H1 (cell line): ENCODE results near the gene LUC7L3. TPM values are rescaled to one million over a fixed set of nuclear protein-coding genes. Genes with fewer than 3 reads are reported as not detected.

Experiments used
- CTCF ChIA-PET: fragments of 300-600 bp; sonication (Branson Sonifier 250); formaldehyde crosslinking; loops from one replicate; lab custom pipeline; 2021; ENCODE audit not compliant: partially characterized antibody; lab: Charles Lee
- POLR2A ChIA-PET: fragments of 300-600 bp; sonication (Branson Sonifier 250); formaldehyde crosslinking; loops from one replicate; lab custom pipeline; 2021; ENCODE audit warnings: inconsistent platforms; ENCODE audit not compliant: partially characterized antibody; lab: Charles Lee
- DNase-seq, 2 experiments: peaks; one replicate each; pipeline versions ENCODE4 v3.0.0 to v3.0.0-alpha.2; 2010 to 2022; ENCODE audit warnings: low spot score in 2 of 2, low read depth in 1 of 2, mixed read lengths in 1 of 2
- FAIRE-seq: peaks from 2 replicates; lab custom pipeline; 2011; peaks lifted over from hg19 to GRCh38; lab: Jason Lieb, UNC
- H2AFZ ChIP-seq: 2 replicates; pipeline ENCODE4 v1.8.1; 2012; ENCODE audit warnings: low read length, inconsistent platforms
- H2AK5ac ChIP-seq: 2 replicates; pipeline ENCODE4 v1.6.1; 2013; ENCODE audit warnings: low read depth, low read length
- H2BK120ac ChIP-seq: replicated peaks from 2 replicates; pipeline ENCODE3; 2013; ENCODE audit warnings: low read depth, low read length, inconsistent platforms
- H2BK12ac ChIP-seq: 2 replicates; pipeline ENCODE4 v1.6.1; 2013; ENCODE audit warnings: low read depth, low read length
- H2BK15ac ChIP-seq: 2 replicates; pipeline ENCODE4 v1.6.1; 2013; ENCODE audit warnings: low read length
- H2BK20ac ChIP-seq: 2 replicates; pipeline ENCODE4 v1.6.1; 2013; ENCODE audit warnings: low read length
- H2BK5ac ChIP-seq: 2 replicates; pipeline ENCODE4 v1.6.1; 2013; ENCODE audit warnings: low read depth, low read length
- H3K14ac ChIP-seq: 2 replicates; pipeline ENCODE4 v1.6.1; 2013; ENCODE audit warnings: inconsistent platforms; ENCODE audit not compliant: insufficient read length
- H3K18ac ChIP-seq: 2 replicates; pipeline ENCODE4 v1.6.1; 2013; ENCODE audit warnings: low read length; ENCODE audit errors: extremely low read depth
- H3K23ac ChIP-seq: 2 replicates; pipeline ENCODE4 v1.6.1; 2013; ENCODE audit warnings: inconsistent platforms; ENCODE audit not compliant: insufficient read length
- H3K23me2 ChIP-seq: 2 replicates; pipeline ENCODE4 v1.6.1; 2013; ENCODE audit warnings: low read depth, low read length
- H3K27ac ChIP-seq: 2 replicates; pipeline ENCODE4 v1.6.1; 2011; ENCODE audit warnings: low read depth, low read length, inconsistent platforms
- H3K27me3 ChIP-seq, 4 experiments: replicated peaks in 1 of 4; 1 replicate in 1 of 4; 2 replicates in 3 of 4; pipeline versions ENCODE4 v1.6.1 to v1.8.1; 2011 to 2013; ENCODE audit warnings: low read length in 3 of 4, mild to moderate bottlenecking in 3 of 4, inconsistent platforms in 2 of 4, mixed read lengths in 2 of 4, moderate library complexity in 1 of 4; ENCODE audit not compliant: control insufficient read depth in 3 of 4, insufficient read depth in 3 of 4; ENCODE audit errors: extremely low read depth in 1 of 4
- H3K36me3 ChIP-seq, 4 experiments: 2 replicates each; pipeline versions ENCODE4 v1.6.1 to v1.8.1; 2011 to 2013; ENCODE audit warnings: mild to moderate bottlenecking in 4 of 4, low read length in 3 of 4, moderate library complexity in 2 of 4, control low read depth in 1 of 4, inconsistent platforms in 1 of 4; ENCODE audit not compliant: insufficient read depth in 4 of 4, control insufficient read depth in 2 of 4
- H3K4ac ChIP-seq: replicated peaks from 2 replicates; pipeline ENCODE3; 2013; ENCODE audit warnings: low read length, low read depth, mixed read lengths, inconsistent platforms; ENCODE audit not compliant: insufficient read length
- H3K4me1 ChIP-seq, 4 experiments: replicated peaks in 1 of 4; 1 replicate in 1 of 4; 2 replicates in 3 of 4; pipeline versions ENCODE4 v1.6.1 to v1.8.1; 2011 to 2013; ENCODE audit warnings: low read length in 3 of 4, inconsistent platforms in 2 of 4, mixed read lengths in 1 of 4; ENCODE audit not compliant: insufficient read depth in 4 of 4, control insufficient read depth in 3 of 4
- H3K4me2 ChIP-seq, 2 experiments: 2 replicates each; pipeline versions ENCODE4 v1.6.1 to v1.8.1; 2011 to 2013; ENCODE audit warnings: low read depth in 2 of 2, low read length in 2 of 2, control low read depth in 1 of 2, inconsistent platforms in 1 of 2, mild to moderate bottlenecking in 1 of 2; ENCODE audit not compliant: insufficient read depth in 1 of 2
- H3K4me3 ChIP-seq, 4 experiments: fragments of 200-600, 300-600 bp in 1 of 4; sonication (generic), shearing (Covaris generic), sonication (Bioruptor Twin) in 1 of 4; 2 replicates each; pipeline versions ENCODE4 v1.5.1 to v1.8.1; 2011 to 2016; ENCODE audit warnings: low read length in 4 of 4, low read depth in 3 of 4, control low read depth in 2 of 4, inconsistent platforms in 2 of 4, mild to moderate bottlenecking in 2 of 4, mixed read lengths in 1 of 4, moderate library complexity in 1 of 4; ENCODE audit not compliant: insufficient read depth in 2 of 4; ENCODE audit errors: extremely low read depth in 1 of 4
- H3K56ac ChIP-seq: replicated peaks from 2 replicates; pipeline ENCODE3; 2013; ENCODE audit warnings: low read depth, mild to moderate bottlenecking, mixed read lengths, low read length, inconsistent platforms; ENCODE audit not compliant: insufficient read length
- H3K79me1 ChIP-seq: 2 replicates; pipeline ENCODE4 v1.6.1; 2013; ENCODE audit warnings: low read depth, low read length, control low read depth
- H3K79me2 ChIP-seq, 2 experiments: 2 replicates each; pipeline versions ENCODE4 v1.6.1 to v1.8.1; 2012 to 2013; ENCODE audit warnings: low read length in 2 of 2, mild to moderate bottlenecking in 2 of 2, inconsistent platforms in 1 of 2; ENCODE audit not compliant: insufficient read depth in 2 of 2, control insufficient read depth in 1 of 2
- H3K9ac ChIP-seq, 4 experiments: replicated peaks in 1 of 4; 1 replicate in 1 of 4; 2 replicates in 3 of 4; pipeline versions ENCODE4 v1.6.1 to v1.8.1; 2011 to 2013; ENCODE audit warnings: low read depth in 3 of 4, low read length in 3 of 4, control low read depth in 2 of 4, mild to moderate bottlenecking in 2 of 4, moderate library complexity in 2 of 4, inconsistent platforms in 1 of 4; ENCODE audit errors: extremely low read depth in 1 of 4
- H3K9me3 ChIP-seq, 2 experiments: 2 replicates each; pipeline versions ENCODE4 v1.6.1 to v1.8.1; 2012 to 2013; ENCODE audit warnings: mild to moderate bottlenecking in 2 of 2, moderate library complexity in 2 of 2, control low read depth in 1 of 2, inconsistent platforms in 1 of 2, low read depth in 1 of 2, low read length in 1 of 2, mixed read lengths in 1 of 2; ENCODE audit not compliant: insufficient read depth in 2 of 2
- H4K20me1 ChIP-seq, 2 experiments: replicated peaks in 1 of 2; 2 replicates each; pipeline versions ENCODE3 to v1.8.1; 2011 to 2013; ENCODE audit warnings: inconsistent platforms in 2 of 2, low read length in 2 of 2, mild to moderate bottlenecking in 1 of 2; ENCODE audit not compliant: insufficient read depth in 2 of 2, control insufficient read depth in 1 of 2
- H4K5ac ChIP-seq: 2 replicates; pipeline ENCODE4 v1.6.1; 2013; ENCODE audit warnings: low read length, low read depth, mixed read lengths, inconsistent platforms; ENCODE audit not compliant: insufficient read length
- H4K8ac ChIP-seq: 2 replicates; pipeline ENCODE4 v1.8.0; 2013; ENCODE audit warnings: mild to moderate bottlenecking, moderate library complexity, low read length, inconsistent platforms; ENCODE audit not compliant: insufficient read depth; ENCODE audit errors: extremely low read depth
- H4K91ac ChIP-seq: replicated peaks from 2 replicates; pipeline ENCODE3; 2013; ENCODE audit warnings: low read length, mixed read lengths, inconsistent platforms; ENCODE audit not compliant: insufficient read length
- SIN3A ChIP-seq, 2 experiments: IDR thresholded peaks in 1 of 2; conservative IDR thresholded peaks in 1 of 2; 2 replicates each; pipeline ENCODE4 v1.6.1; 2011 to 2012; ENCODE audit warnings: low read length in 2 of 2, improper control_type of control experiment in 1 of 2, low read depth in 1 of 2, mild to moderate bottlenecking in 1 of 2
- WGBS, 2 experiments: shearing (Covaris generic) in 1 of 2; methylation state at CpG; one replicate each; pipeline versions ENCODE4 v1.1.6 to v1.1.7; 2013 to 2015; ENCODE audit warnings: low lambda C conversion rate in 2 of 2, mixed read lengths in 2 of 2, inconsistent platforms in 1 of 2, low coverage in 1 of 2, missing lambda C conversion rate in 1 of 2; ENCODE audit not compliant: insufficient replicate concordance in 2 of 2, insufficient coverage in 1 of 2, insufficient read length in 1 of 2; ENCODE audit errors: extremely low coverage in 1 of 2, missing lambda C conversion rate in 1 of 2; 5-methylcytosine and 5-hydroxymethylcytosine counted together
- polyA plus RNA-seq, 7 experiments: library from polyadenylated mRNA; depleted of rRNA in 3 of 7; stranded (reverse) in 5 of 7; unstranded in 2 of 7; fragments of >200 nt in 5 of 7; fragments of 200-250 nt in 2 of 7; gene quantifications; 1 replicate in 5 of 7; 2 replicates in 1 of 7; 4 replicates in 1 of 7; pipeline versions ENCODE4 v1.2.1 to v1.2.3, GENCODE V29; 2011 to 2013; ENCODE audit warnings: missing spikeins in 2 of 7, mixed read lengths in 2 of 7
- total RNA-seq: library from RNA; stranded (reverse); fragmentation: NEBNext Ultra II Directional; extraction: Animal tissue kit (Norgen Biotek cat#: 25700); gene quantifications from 2 replicates; pipeline ENCODE4 v1.2.1, GENCODE V29; 2021
- TF ChIP-seq, protein P1 (sequence below): IDR thresholded peaks from 2 replicates; pipeline ENCODE4 v1.6.1; 2011; ENCODE audit warnings: low read length, improper control_type of control experiment

Gene LUC7L3
- total and polyA plus RNA-seq, 2 of the 8 experiments (the other 6 are each of a cell fraction or from before 2014, with no cell fraction given) = 102 to 126 TPM

DNA sequence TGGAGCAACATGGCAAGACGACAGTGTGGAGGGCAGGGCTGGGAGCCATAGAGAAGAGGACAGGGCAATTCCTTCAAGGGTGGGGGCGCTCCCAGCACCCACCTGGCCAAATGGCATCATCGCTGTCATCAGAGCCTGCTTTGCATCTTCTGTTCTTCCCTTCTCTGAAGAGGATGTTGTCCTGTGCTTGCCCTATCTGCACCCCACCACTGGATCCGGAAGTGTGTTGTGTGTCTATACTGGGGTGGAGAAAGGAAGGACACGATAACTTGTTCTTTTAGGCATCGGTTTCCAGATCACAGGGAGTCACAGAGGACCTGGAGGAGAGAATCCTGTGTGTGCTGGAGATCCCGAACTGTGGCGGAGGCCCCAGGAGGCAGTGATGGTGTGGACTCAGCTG lies 73.6 kb downstream of the LUC7L3 start:
- no peak overlapping the region for H4K91ac ChIP-seq
- H3K27ac ChIP-seq = no peak overlapping the region
- H4K5ac ChIP-seq = no peak overlapping the region
- no peak for FAIRE-seq
- no peaks in the 10 kb centered on the region for H3K23me2 ChIP-seq
- no peak for DNase-seq
- H3K18ac ChIP-seq = no peak overlapping the region
- no peak overlapping the region for H3K4ac ChIP-seq
- no peak overlapping the region for H3K9ac ChIP-seq
- peaks cover 0 to 2% (median 0%) of the 10 kb centered on the region in 4 experiments; a peak in 1 of 7 replicates for H3K4me1 ChIP-seq
- no peak overlapping the region for H3K4me3 ChIP-seq
- H2BK5ac ChIP-seq = no peak overlapping the region
- ChIA-PET POLR2A (interaction anchor here (1.5 kb wide), 1 partner anchor 9 kb away, joined by 4 read pairs; no protein-coding TSS in a partner anchor), CTCF (interaction anchor here (11.5 kb wide), 1 partner anchor 8 kb away, joined by 130 read pairs; no protein-coding TSS in a partner anchor)
- whole genome bisulfite sequencing, 2 experiments = 93% methylated on average over 8 of the region's 8 CpGs; no CpG with 5 or more reads in 1 of the 2 experiments
- no peak overlapping the region for H2BK20ac ChIP-seq
- no peak overlapping the region for H3K4me2 ChIP-seq
- no peak overlapping the region for H2BK15ac ChIP-seq
- no peak overlapping the region for H2AFZ ChIP-seq
- H4K20me1 ChIP-seq = no peaks in the 10 kb centered on the region
- no peaks in the 10 kb centered on the region for H3K27me3 ChIP-seq
- no peaks in the 10 kb centered on the region for H3K79me1 ChIP-seq
- TF ChIP-seq, protein P1, sequence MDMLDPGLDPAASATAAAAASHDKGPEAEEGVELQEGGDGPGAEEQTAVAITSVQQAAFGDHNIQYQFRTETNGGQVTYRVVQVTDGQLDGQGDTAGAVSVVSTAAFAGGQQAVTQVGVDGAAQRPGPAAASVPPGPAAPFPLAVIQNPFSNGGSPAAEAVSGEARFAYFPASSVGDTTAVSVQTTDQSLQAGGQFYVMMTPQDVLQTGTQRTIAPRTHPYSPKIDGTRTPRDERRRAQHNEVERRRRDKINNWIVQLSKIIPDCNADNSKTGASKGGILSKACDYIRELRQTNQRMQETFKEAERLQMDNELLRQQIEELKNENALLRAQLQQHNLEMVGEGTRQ = no peak
- no peak for TF ChIP-seq SIN3A (conservative IDR thresholded peaks at IDR 0.05 in 1 of 2, IDR thresholded peaks at IDR 0.05 in 1 of 2; ENCODE audit: low read depth in 1 of 2, low read length in 2 of 2)
- no peak overlapping the region for H3K56ac ChIP-seq
- H4K8ac ChIP-seq = no peak overlapping the region
- H2AK5ac ChIP-seq = no peak overlapping the region
- H3K23ac ChIP-seq = no peak overlapping the region
- H2BK120ac ChIP-seq = no peak overlapping the region
- H3K36me3 ChIP-seq = no peaks in the 10 kb centered on the region
- H3K14ac ChIP-seq = no peak overlapping the region
- no peaks in the 10 kb centered on the region for H3K9me3 ChIP-seq
- no peaks in the 10 kb centered on the region for H3K79me2 ChIP-seq
- H2BK12ac ChIP-seq = no peak overlapping the region
